B cell (primary cell): ENCODE data around the gene STX12. TPM values are rescaled to one million over a fixed set of nuclear protein-coding genes. Genes with fewer than 3 reads are reported as not detected.

ENCODE experiments used
- ATAC-seq: fragments of 200-7000 bp; cut with Tn5 transposase; one replicate; pipeline ENCODE4 v1.10.0; 2021; ENCODE audit warnings: low read depth, mild to moderate bottlenecking, moderate number of reproducible peaks, moderate library complexity
- CTCF ChIA-PET: fragments of 350-600 bp; sonication (Branson Sonifier 250); formaldehyde crosslinking; loops from one replicate; lab custom pipeline; 2021; ENCODE audit warnings: antibody characterized with exemption, inconsistent platforms; lab: Charles Lee
- POLR2A ChIA-PET: fragments of 350-600 bp; sonication (Branson Sonifier 250); formaldehyde crosslinking; loops from one replicate; lab custom pipeline; 2021; ENCODE audit warnings: antibody characterized with exemption; lab: Charles Lee
- DNase-seq: peaks from one replicate; pipeline ENCODE4 v3.0.0; 2013
- H2AFZ ChIP-seq: 2 replicates; pipeline ENCODE4 v1.6.1; 2012; ENCODE audit warnings: mild to moderate bottlenecking, low read depth, low read length; ENCODE audit not compliant: insufficient read depth, poor library complexity, severe bottlenecking
- H3K27ac ChIP-seq, 2 donors: 1 replicate in 1 of 2; 2 replicates in 1 of 2; pipeline ENCODE4 v1.5.1; 2012 to 2013; ENCODE audit warnings: low read length in 2 of 2, mild to moderate bottlenecking in 2 of 2, moderate library complexity in 1 of 2
- H3K27me3 ChIP-seq, 4 experiments: fragments of 200-600 bp in 1 of 4; sonication (generic) in 1 of 4; replicated peaks in 1 of 4; 1 replicate in 2 of 4; 2 replicates in 2 of 4; pipeline versions ENCODE4 v1.6.1 to v1.7.0; 2013 to 2016; ENCODE audit warnings: low read length in 3 of 4, mild to moderate bottlenecking in 2 of 4, mixed read lengths in 1 of 4, moderate library complexity in 1 of 4; ENCODE audit not compliant: insufficient read depth in 4 of 4, control insufficient read depth in 3 of 4; ENCODE audit errors: control extremely low read depth in 1 of 4
- H3K36me3 ChIP-seq, 2 experiments: replicated peaks in 1 of 2; 1 replicate in 1 of 2; 2 replicates in 1 of 2; pipeline versions ENCODE4 v1.6.1 to v1.7.1; 2013; ENCODE audit warnings: low read length in 1 of 2; ENCODE audit not compliant: insufficient read depth in 2 of 2, control insufficient read depth in 1 of 2; ENCODE audit errors: control extremely low read depth in 1 of 2, extremely low read depth in 1 of 2
- H3K4me1 ChIP-seq, 2 donors: fragments of 200-600 bp in 1 of 2; sonication (generic) in 1 of 2; 1 replicate in 1 of 2; 2 replicates in 1 of 2; pipeline versions ENCODE4 v1.5.1 to v1.6.1; 2013 to 2017; ENCODE audit warnings: low read length in 2 of 2; ENCODE audit not compliant: control insufficient read depth in 2 of 2, insufficient read depth in 2 of 2
- H3K4me2 ChIP-seq: replicated peaks from 2 replicates; pipeline ENCODE3; 2012; ENCODE audit warnings: mild to moderate bottlenecking, low read depth, low read length; ENCODE audit not compliant: poor library complexity, severe bottlenecking
- H3K4me3 ChIP-seq, 5 experiments: fragments of 200-600 bp in 1 of 5; sonication (generic) in 1 of 5; 1 replicate in 3 of 5; 2 replicates in 2 of 5; pipeline versions ENCODE4 v1.5.1 to v1.7.0; 2011 to 2016; ENCODE audit warnings: low read length in 4 of 5, mild to moderate bottlenecking in 4 of 5, low read depth in 2 of 5, control low read depth in 1 of 5, moderate library complexity in 1 of 5; ENCODE audit not compliant: insufficient read depth in 1 of 5; ENCODE audit errors: control extremely low read depth in 1 of 5, extremely low read depth in 1 of 5
- H3K79me2 ChIP-seq: fragments of 200-600 bp; sonication (generic); one replicate; pipeline ENCODE4 v1.6.0; 2016; ENCODE audit warnings: low read length; ENCODE audit not compliant: control insufficient read depth, insufficient read depth
- H3K9ac ChIP-seq: fragments of 200-600 bp; sonication (generic); 2 replicates; pipeline ENCODE4 v1.6.1; 2017; ENCODE audit warnings: mild to moderate bottlenecking, low read length, moderate library complexity
- H3K9me3 ChIP-seq, 3 donors: one replicate each; pipeline versions ENCODE4 v1.6.1 to v1.7.1; 2013; ENCODE audit warnings: low read length in 2 of 3; ENCODE audit not compliant: control insufficient read depth in 2 of 3, insufficient read depth in 1 of 3; ENCODE audit errors: control extremely low read depth in 1 of 3
- H4K20me1 ChIP-seq: 2 replicates; pipeline ENCODE4 v1.6.0; 2012; ENCODE audit warnings: mild to moderate bottlenecking, low read length; ENCODE audit not compliant: insufficient read depth, control insufficient read depth, poor library complexity, severe bottlenecking
- H3K27ac Mint-ChIP-seq: one replicate; pipeline ENCODE4 v1.8.0; 2021; ENCODE audit warnings: mixed read lengths
- H3K27me3 Mint-ChIP-seq: one replicate; pipeline ENCODE4 v1.8.0; 2021; ENCODE audit warnings: mixed read lengths
- H3K4me1 Mint-ChIP-seq: one replicate; pipeline ENCODE4 v1.8.0; 2021; ENCODE audit warnings: mixed read lengths
- H3K4me3 Mint-ChIP-seq: one replicate; pipeline ENCODE4 v1.8.0; 2021; ENCODE audit warnings: mixed read lengths
- H3K9me3 Mint-ChIP-seq: one replicate; pipeline ENCODE4 v1.8.0; 2022; ENCODE audit warnings: mixed read lengths; ENCODE audit not compliant: insufficient read depth
- EZH2 ChIP-seq: IDR thresholded peaks from 2 replicates; pipeline ENCODE4 v1.6.1; 2012; ENCODE audit warnings: borderline replicate concordance, low read depth, mild to moderate bottlenecking, moderate library complexity, low read length; ENCODE audit not compliant: insufficient read depth, poor library complexity, severe bottlenecking
- WGBS: methylation state at CpG from one replicate; pipeline ENCODE4 v1.1.5; 2013; ENCODE audit warnings: missing lambda C conversion rate; ENCODE audit not compliant: insufficient coverage; 5-methylcytosine and 5-hydroxymethylcytosine counted together
- intact Hi-C: fragments of 100-400 bp; cut with micrococcal nuclease; formaldehyde crosslinking; loops from one replicate; pipeline ENCODE4 v1.10.0; 2022
- polyA plus RNA-seq: library from polyadenylated mRNA; depleted of rRNA; stranded (reverse); fragments of >200 nt; gene quantifications from 2 replicates; pipeline ENCODE4 v1.2.3, GENCODE V29; 2012
- total RNA-seq, 2 donors: library from RNA; stranded (reverse); fragments of 120-200 nt in 1 of 2; gene quantifications; 1 replicate in 1 of 2; 2 replicates in 1 of 2; pipeline versions ENCODE4 v1.2.3 to v1.2.4, GENCODE V29; 2013 to 2022
- TF ChIP-seq, protein P1 (sequence below): fragments of 200-600 bp; IDR thresholded peaks from one replicate; pipeline ENCODE4 v1.8.0; 2022; ENCODE audit warnings: antibody characterized with exemption, mild to moderate bottlenecking

Gene STX12
- total and polyA plus RNA-seq, 2 donors (not counting 1 experiment from before 2014, with no cell fraction given): 20.5 to 36.4 TPM

DNA sequence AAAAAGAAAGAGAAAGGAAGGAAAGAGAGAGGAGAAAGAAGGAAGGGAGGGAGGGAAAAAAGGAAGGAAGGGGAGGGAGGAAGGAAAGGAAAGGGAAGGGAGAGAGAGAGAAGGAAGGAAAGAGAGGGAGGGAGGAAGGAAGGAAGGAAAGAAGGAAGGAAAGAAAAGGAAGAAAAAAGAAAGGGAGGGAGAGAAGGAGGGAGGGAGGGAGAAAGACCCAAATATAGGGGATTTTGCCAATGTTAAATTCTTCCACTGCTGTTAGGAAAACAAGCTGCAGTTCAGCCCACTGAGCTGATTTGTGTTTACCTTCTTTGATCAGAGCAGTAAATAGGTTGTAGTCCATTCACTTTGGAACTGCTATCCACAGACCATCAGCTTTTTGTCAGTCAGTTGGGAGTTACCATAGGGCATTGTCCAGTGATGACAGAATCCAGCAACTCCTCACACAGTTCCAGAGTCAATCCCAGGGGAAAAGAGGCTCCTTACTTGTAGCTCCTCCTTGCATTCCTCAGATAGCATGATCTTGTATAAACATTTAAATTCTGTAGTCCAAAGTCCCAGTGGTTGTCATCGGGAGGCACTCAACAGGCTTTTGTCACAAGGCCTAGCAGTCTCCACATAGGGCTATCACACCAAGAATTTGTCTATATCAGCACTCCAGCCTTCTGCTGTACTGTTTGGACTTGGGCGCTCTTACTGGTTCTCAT, 44.1 kb downstream of the STX12 start:
- Mint-ChIP-seq H3K27me3 (no peaks in the 10 kb centered on the region), H3K9me3 (no peaks in the 10 kb centered on the region), H3K27ac (no peak overlapping the region), H3K4me3 (no peak overlapping the region), H3K4me1 (no peaks in the 10 kb centered on the region)
- no peak for TF ChIP-seq EZH2
- TF ChIP-seq, protein P1, sequence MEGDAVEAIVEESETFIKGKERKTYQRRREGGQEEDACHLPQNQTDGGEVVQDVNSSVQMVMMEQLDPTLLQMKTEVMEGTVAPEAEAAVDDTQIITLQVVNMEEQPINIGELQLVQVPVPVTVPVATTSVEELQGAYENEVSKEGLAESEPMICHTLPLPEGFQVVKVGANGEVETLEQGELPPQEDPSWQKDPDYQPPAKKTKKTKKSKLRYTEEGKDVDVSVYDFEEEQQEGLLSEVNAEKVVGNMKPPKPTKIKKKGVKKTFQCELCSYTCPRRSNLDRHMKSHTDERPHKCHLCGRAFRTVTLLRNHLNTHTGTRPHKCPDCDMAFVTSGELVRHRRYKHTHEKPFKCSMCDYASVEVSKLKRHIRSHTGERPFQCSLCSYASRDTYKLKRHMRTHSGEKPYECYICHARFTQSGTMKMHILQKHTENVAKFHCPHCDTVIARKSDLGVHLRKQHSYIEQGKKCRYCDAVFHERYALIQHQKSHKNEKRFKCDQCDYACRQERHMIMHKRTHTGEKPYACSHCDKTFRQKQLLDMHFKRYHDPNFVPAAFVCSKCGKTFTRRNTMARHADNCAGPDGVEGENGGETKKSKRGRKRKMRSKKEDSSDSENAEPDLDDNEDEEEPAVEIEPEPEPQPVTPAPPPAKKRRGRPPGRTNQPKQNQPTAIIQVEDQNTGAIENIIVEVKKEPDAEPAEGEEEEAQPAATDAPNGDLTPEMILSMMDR: no peak
- no peaks in the 10 kb centered on the region for H3K27me3 ChIP-seq
- ATAC-seq: no peak
- POLR2A ChIA-PET: no interaction called here
- H4K20me1 ChIP-seq: no peaks in the 10 kb centered on the region
- 90% methylated on average over 2 of the region's 2 CpGs for WGBS
- no peaks in the 10 kb centered on the region for H3K4me1 ChIP-seq
- no peaks in the 10 kb centered on the region for H3K9me3 ChIP-seq
- intact Hi-C loops: no loop called here
- H3K27ac ChIP-seq: no peak overlapping the region
- H3K4me3 ChIP-seq: no peak overlapping the region
- H3K79me2 ChIP-seq: no peaks in the 10 kb centered on the region
- no peak overlapping the region for H2AFZ ChIP-seq
- no peak overlapping the region for H3K4me2 ChIP-seq
- no peak overlapping the region for H3K9ac ChIP-seq
- DNase-seq: no peak
- peaks cover 14 to 59% of the 10 kb centered on the region in 2 experiments for H3K36me3 ChIP-seq
- CTCF ChIA-PET: interaction anchor here (0.6 to 1.5 kb wide), 2 partner anchors 58 to 148 kb away, joined by 4 read pairs; no protein-coding TSS in a partner anchor

DNA sequence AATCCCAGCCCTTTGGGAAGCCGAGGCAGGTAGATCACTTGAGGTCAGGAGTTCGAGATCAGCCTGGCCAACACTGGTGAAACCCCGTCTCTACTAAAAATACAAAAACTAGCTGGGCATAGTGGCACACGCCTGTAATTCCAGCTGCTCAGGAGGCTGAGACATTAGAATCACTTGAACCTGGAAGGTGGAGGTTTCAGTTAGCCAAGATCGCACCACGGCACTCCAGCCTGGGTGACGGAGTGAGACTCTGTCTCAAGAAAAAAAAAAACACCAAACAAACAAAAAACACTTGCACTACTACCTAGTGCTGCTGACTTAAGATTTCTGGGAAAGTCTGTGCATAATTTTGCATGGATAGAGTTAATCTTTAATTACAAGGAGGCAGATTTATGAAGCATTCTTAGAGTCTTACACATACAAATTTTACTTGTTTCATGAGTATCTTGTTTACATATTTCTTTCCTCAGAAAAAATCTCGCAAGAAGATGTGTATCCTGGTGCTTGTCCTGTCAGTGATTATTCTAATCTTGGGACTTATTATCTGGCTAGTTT, 48.8 kb downstream of the STX12 start:
- Mint-ChIP-seq H3K4me1 (no peaks in the 10 kb centered on the region), H3K27me3 (no peaks in the 10 kb centered on the region), H3K9me3 (no peaks in the 10 kb centered on the region), H3K27ac (no peak overlapping the region), H3K4me3 (no peak overlapping the region)
- intact Hi-C loops: no loop called here
- Histone ChIP-seq H3K4me1 (no peaks in the 10 kb centered on the region), H3K27me3 (no peaks in the 10 kb centered on the region), H3K9ac (no peak overlapping the region), H2AFZ (no peak overlapping the region), H4K20me1 (no peaks in the 10 kb centered on the region), H3K79me2 (no peaks in the 10 kb centered on the region), H3K9me3 (no peaks in the 10 kb centered on the region), H3K4me2 (no peak overlapping the region), H3K36me3 (peaks cover 16 to 33% of the 10 kb centered on the region in 2 experiments), H3K4me3 (no peak overlapping the region), H3K27ac (no peak overlapping the region)
- POLR2A ChIA-PET: no interaction called here
- CTCF ChIA-PET: no interaction called here
- TF ChIP-seq, protein P1: no peak
- no peak for TF ChIP-seq EZH2
- no peak for DNase-seq
- ATAC-seq: no peak
- 100% methylated on average over 1 of the region's 8 CpGs for WGBS
